NT2/D1 (cell line): ENCODE data around the gene KDM4C.

Experiments used
- DNase-seq: peaks from one replicate; pipeline ENCODE4 v3.0.0-alpha.2; 2011; ENCODE audit warnings: low read depth, low spot score
- H3K27me3 ChIP-seq: 2 replicates; pipeline ENCODE4 v1.6.0; 2011; ENCODE audit warnings: mild to moderate bottlenecking; ENCODE audit not compliant: insufficient read length, insufficient read depth
- H3K36me3 ChIP-seq: 2 replicates; pipeline ENCODE4 v1.6.1; 2011; ENCODE audit warnings: mild to moderate bottlenecking, low read length, mixed read lengths; ENCODE audit not compliant: insufficient read depth, insufficient read length
- H3K4me1 ChIP-seq: 2 replicates; pipeline ENCODE4 v1.5.1; 2011; ENCODE audit not compliant: insufficient read depth, insufficient read length
- H3K4me3 ChIP-seq: 2 replicates; pipeline ENCODE4 v1.5.1; 2011; ENCODE audit warnings: low read depth; ENCODE audit not compliant: insufficient read length
- H3K9ac ChIP-seq: 2 replicates; pipeline ENCODE4 v1.6.0; 2011; ENCODE audit warnings: low read depth; ENCODE audit not compliant: insufficient read length
- H3K9me3 ChIP-seq: 2 replicates; pipeline ENCODE4 v1.5.1; 2011; ENCODE audit warnings: mild to moderate bottlenecking, low read length; ENCODE audit not compliant: insufficient read depth
- SUZ12 ChIP-seq: IDR thresholded peaks from 2 replicates; pipeline ENCODE4 v1.6.1; 2011; ENCODE audit not compliant: insufficient read length, insufficient read depth; ENCODE audit errors: extremely low read depth
- YY1 ChIP-seq: IDR thresholded peaks from 2 replicates; pipeline ENCODE4 v1.6.1; 2011; ENCODE audit not compliant: insufficient read length, insufficient read depth
- ZNF274 ChIP-seq: IDR thresholded peaks from 2 replicates; pipeline ENCODE4 v1.6.1; 2011; ENCODE audit warnings: mild to moderate bottlenecking, low read depth, low read length

Gene KDM4C

DNA sequence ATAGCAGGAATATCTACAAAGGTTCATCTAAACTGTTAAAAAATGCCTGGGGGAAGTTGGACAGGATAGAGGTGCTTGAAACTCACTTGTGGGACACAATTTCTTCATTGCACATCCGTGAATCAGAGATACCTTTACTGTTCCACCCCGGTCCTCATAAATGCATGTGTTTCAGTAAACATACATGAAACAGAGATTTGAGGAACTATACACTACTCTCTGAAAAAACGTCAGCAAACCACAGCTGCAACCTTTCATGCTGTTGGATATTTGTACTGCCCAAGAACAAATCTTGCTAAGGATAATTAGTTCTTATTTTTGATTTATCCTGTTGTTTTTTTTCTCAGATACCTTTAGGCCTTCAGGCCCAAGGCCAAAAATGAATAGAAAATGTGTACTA lies 337.3 kb downstream of the KDM4C start:
- H3K9me3 ChIP-seq = peaks cover 18% of the 10 kb centered on the region
- H3K4me1 ChIP-seq = no peaks in the 10 kb centered on the region
- no peak overlapping the region for H3K4me3 ChIP-seq
- no peak for TF ChIP-seq ZNF274
- no peak for TF ChIP-seq YY1
- no peak for TF ChIP-seq SUZ12
- no peaks in the 10 kb centered on the region for H3K36me3 ChIP-seq
- DNase-seq = no peak
- no peaks in the 10 kb centered on the region for H3K27me3 ChIP-seq
- no peak overlapping the region for H3K9ac ChIP-seq

GRCh38 chr9:7097040-7097715 lies 339.4 kb downstream of the KDM4C start:
- Histone ChIP-seq H3K36me3 (no peaks in the 10 kb centered on the region), H3K9ac (no peak overlapping the region), H3K4me1 (no peaks in the 10 kb centered on the region), H3K4me3 (no peak overlapping the region), H3K9me3 (peaks cover 21% of the 10 kb centered on the region), H3K27me3 (no peaks in the 10 kb centered on the region)
- DNase-seq = no peak
- no peak for TF ChIP-seq ZNF274
- TF ChIP-seq SUZ12 = no peak
- TF ChIP-seq YY1 = no peak

GRCh38 chr9:7097785-7098752 lies 340.3 kb downstream of the KDM4C start:
- no peak overlapping the region for H3K4me3 ChIP-seq
- DNase-seq = no peak
- H3K36me3 ChIP-seq = no peaks in the 10 kb centered on the region

GRCh38 chr9:7103367-7103766 lies 345.6 kb downstream of the KDM4C start:
- H3K4me1 ChIP-seq = peaks cover 5% of the 10 kb centered on the region
- no peak for TF ChIP-seq SUZ12
- no peaks in the 10 kb centered on the region for H3K36me3 ChIP-seq
- DNase-seq = peak; percentile 51
- no peaks in the 10 kb centered on the region for H3K27me3 ChIP-seq
- no peak overlapping the region for H3K4me3 ChIP-seq
- no peak overlapping the region for H3K9ac ChIP-seq
- H3K9me3 ChIP-seq = peaks cover 20% of the 10 kb centered on the region

More at GRCh38 chr9:7097785-7098752, 340.3 kb downstream of the KDM4C start:
- H3K4me1 ChIP-seq = no peaks in the 10 kb centered on the region
- no peaks in the 10 kb centered on the region for H3K27me3 ChIP-seq
- H3K9me3 ChIP-seq = peaks cover 21% of the 10 kb centered on the region
- TF ChIP-seq YY1 (no peak), SUZ12 (no peak), ZNF274 (no peak)
- H3K9ac ChIP-seq = no peak overlapping the region

GRCh38 chr9:7103771-7104170 lies 346.0 kb downstream of the KDM4C start:
- H3K27me3 ChIP-seq = no peaks in the 10 kb centered on the region
- H3K9ac ChIP-seq = no peak overlapping the region
- no peak for DNase-seq
- peaks cover 17% of the 10 kb centered on the region for H3K9me3 ChIP-seq
- no peak overlapping the region for H3K4me3 ChIP-seq
- H3K4me1 ChIP-seq = peaks cover 5% of the 10 kb centered on the region
- H3K36me3 ChIP-seq = no peaks in the 10 kb centered on the region
- TF ChIP-seq ZNF274 (no peak), YY1 (no peak), SUZ12 (no peak)

DNA sequence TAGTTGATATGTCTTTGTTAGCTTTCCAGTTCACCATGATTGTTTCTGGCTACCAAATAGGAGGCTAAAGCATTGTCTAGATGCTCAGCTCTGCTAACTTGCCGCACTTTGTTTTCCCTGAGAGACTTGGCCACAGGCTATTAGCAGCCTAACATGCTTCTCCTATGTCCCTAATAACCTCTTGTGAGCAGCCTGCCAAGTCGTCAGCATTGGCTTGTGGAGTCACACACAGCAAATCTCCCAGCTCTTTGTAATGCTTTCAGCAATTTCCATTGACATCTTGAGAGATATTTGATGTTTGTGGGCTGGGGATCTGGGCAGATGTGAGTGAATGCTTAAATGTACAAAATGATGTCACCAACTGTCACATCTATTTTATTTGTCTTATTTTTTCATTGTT lies 346.9 kb downstream of the KDM4C start:
- Histone ChIP-seq H3K36me3 (no peaks in the 10 kb centered on the region), H3K4me3 (no peak overlapping the region), H3K4me1 (peaks cover 5% of the 10 kb centered on the region), H3K9me3 (peaks cover 13% of the 10 kb centered on the region), H3K9ac (no peak overlapping the region), H3K27me3 (no peaks in the 10 kb centered on the region)
- DNase-seq = no peak
- TF ChIP-seq YY1 (no peak), ZNF274 (no peak), SUZ12 (no peak)

DNA sequence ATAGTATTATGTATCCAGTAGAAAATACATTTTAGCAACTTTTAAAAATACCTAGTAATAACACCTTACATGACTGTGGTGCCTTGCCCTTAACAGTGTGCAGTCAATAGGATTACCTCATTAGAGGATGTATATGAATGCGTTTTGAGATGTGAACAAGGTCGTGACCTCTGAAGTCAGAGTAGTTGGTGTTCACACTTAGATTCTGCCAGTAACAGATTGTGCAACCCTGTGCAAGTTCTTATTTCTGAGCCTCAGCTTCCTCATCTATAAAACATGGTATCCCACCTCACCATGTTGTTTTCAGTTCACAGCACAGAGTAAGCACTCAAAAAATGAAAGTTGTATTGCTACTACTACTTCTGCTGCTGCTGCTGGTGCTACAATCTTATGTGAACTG lies 347.3 kb downstream of the KDM4C start:
- peaks cover 8% of the 10 kb centered on the region for H3K9me3 ChIP-seq
- no peaks in the 10 kb centered on the region for H3K27me3 ChIP-seq
- H3K9ac ChIP-seq = no peak overlapping the region
- no peak overlapping the region for H3K4me3 ChIP-seq
- peaks cover 5% of the 10 kb centered on the region for H3K4me1 ChIP-seq
- DNase-seq = no peak
- no peak for TF ChIP-seq ZNF274
- TF ChIP-seq YY1 = no peak
- TF ChIP-seq SUZ12 = no peak
- no peaks in the 10 kb centered on the region for H3K36me3 ChIP-seq
